GM18508 (cell line): ENCODE measurements around the gene MC2R.

Experiments used
- ATAC-seq: cut with Tn5 transposase; IDR thresholded peaks from one replicate; pipeline ENCODE4 v1.9.1; 2021; ENCODE audit warnings: moderate number of reproducible peaks; ENCODE audit not compliant: insufficient read depth, unreplicated experiment

Gene MC2R

DNA sequence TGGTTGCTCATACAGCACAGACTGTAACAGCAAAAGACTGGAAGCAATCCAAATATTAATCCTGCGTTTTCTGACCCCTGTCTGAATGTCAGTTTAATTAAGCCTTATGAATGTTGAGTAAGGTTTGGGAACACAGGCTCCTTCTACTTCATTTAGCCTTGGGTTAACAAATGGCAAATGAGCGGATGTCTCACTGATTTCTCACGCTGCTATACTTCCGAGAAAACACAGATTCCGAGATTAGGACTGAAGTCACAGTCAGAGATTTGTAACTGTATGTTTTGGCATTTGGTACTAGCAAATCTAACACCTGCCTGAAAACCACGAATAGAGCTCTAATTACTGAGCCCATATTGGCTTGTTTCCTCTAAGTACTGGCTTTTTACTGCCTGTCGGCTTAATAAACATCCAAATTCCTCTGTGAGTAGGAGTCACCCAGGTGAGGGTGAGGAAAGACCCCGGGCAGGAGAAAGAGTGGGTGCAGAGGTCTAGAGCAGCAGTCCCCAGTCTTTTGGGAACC, 80.8 kb downstream of the MC2R start:
- no peak for ATAC-seq
